HUES64 (cell line): ENCODE measurements around the gene KLHL30.

Source experiments
- H3K27ac ChIP-seq: 2 replicates; pipeline ENCODE4 v1.7.0; 2013; ENCODE audit warnings: low read depth, low read length, inconsistent platforms
- H3K27me3 ChIP-seq: 2 replicates; pipeline ENCODE4 v1.6.1; 2013; ENCODE audit warnings: mild to moderate bottlenecking, low read length; ENCODE audit not compliant: insufficient read depth
- H3K36me3 ChIP-seq: 2 replicates; pipeline ENCODE4 v1.6.1; 2013; ENCODE audit warnings: mild to moderate bottlenecking, low read length; ENCODE audit not compliant: insufficient read depth
- H3K4me1 ChIP-seq: 2 replicates; pipeline ENCODE4 v1.6.1; 2013; ENCODE audit warnings: mild to moderate bottlenecking, low read length, moderate library complexity; ENCODE audit not compliant: insufficient read depth
- H3K4me3 ChIP-seq: 2 replicates; pipeline ENCODE4 v1.5.1; 2013; ENCODE audit warnings: mild to moderate bottlenecking, low read length, moderate library complexity
- H3K9ac ChIP-seq: 2 replicates; pipeline ENCODE4 v1.6.1; 2013; ENCODE audit warnings: mild to moderate bottlenecking, low read depth, low read length
- H3K9me3 ChIP-seq: 2 replicates; pipeline ENCODE4 v1.6.1; 2013; ENCODE audit warnings: low read depth, low read length; ENCODE audit not compliant: insufficient read depth
- WGBS: fragments of 150-250, 120-280 bp; methylation state at CpG from one replicate; pipeline ENCODE4 v1.1.7; 2013; ENCODE audit warnings: missing lambda C conversion rate; 5-methylcytosine and 5-hydroxymethylcytosine counted together

Gene KLHL30

GRCh38 chr2:238158509-238159070 lies 20.1 kb downstream of the KLHL30 start, which contains the start of gene ERFE:
Gene ERFE (plus strand): TSS chr2:238158970. CDS start chr2:238159008, 38 bp downstream.
- no peaks in the 10 kb centered on the region for H3K36me3 ChIP-seq
- peak within 1 kb of the TSS; percentile 62 for H3K4me3 ChIP-seq
- H3K9ac ChIP-seq = peak within 1 kb of the TSS; percentile 46; the same call in 1 of the 2 replicates
- WGBS = 16% methylated on average over 54 of the region's 61 CpGs
- H3K9me3 ChIP-seq = no peaks in the 10 kb centered on the region
- no peak within 1 kb of the TSS for H3K27ac ChIP-seq
- H3K27me3 ChIP-seq = peaks cover 60% of the 10 kb centered on the region
- H3K4me1 ChIP-seq = no peaks in the 10 kb centered on the region

GRCh38 chr2:238159071-238159539 lies 20.6 kb downstream of the KLHL30 start:
- Histone ChIP-seq H3K4me1 (no peaks in the 10 kb centered on the region), H3K9me3 (no peaks in the 10 kb centered on the region), H3K9ac (peak overlapping the region; percentile 46; the same call in 1 of the 2 replicates), H3K36me3 (no peaks in the 10 kb centered on the region), H3K4me3 (peak overlapping the region; percentile 46), H3K27me3 (peaks cover 65% of the 10 kb centered on the region), H3K27ac (no peak overlapping the region)
- WGBS = 3% methylated on average over 52 of the region's 52 CpGs

- H3K27me3 ChIP-seq = peaks cover 71% of the 10 kb centered on the region
- no peaks in the 10 kb centered on the region for H3K36me3 ChIP-seq
- no peaks in the 10 kb centered on the region for H3K4me1 ChIP-seq
- H3K9ac ChIP-seq = no peak overlapping the region
- H3K27ac ChIP-seq = no peak overlapping the region
- 52% methylated on average over 10 of the region's 10 CpGs for WGBS
- H3K9me3 ChIP-seq = no peaks in the 10 kb centered on the region
- peak overlapping the region; percentile 46 for H3K4me3 ChIP-seq
Observed at GRCh38 chr2:238159661-238160205, 21.3 kb downstream of the KLHL30 start.

GRCh38 chr2:238160206-238161129 lies 22.0 kb downstream of the KLHL30 start:
- H3K4me3 ChIP-seq = no peak overlapping the region
- H3K9me3 ChIP-seq = no peaks in the 10 kb centered on the region
- no peak overlapping the region for H3K27ac ChIP-seq
- no peaks in the 10 kb centered on the region for H3K4me1 ChIP-seq
- no peaks in the 10 kb centered on the region for H3K36me3 ChIP-seq
- WGBS = 74% methylated on average over 23 of the region's 23 CpGs
- no peak overlapping the region for H3K9ac ChIP-seq
- peaks cover 79% of the 10 kb centered on the region for H3K27me3 ChIP-seq

GRCh38 chr2:238161291-238162051 lies 23.0 kb downstream of the KLHL30 start:
- WGBS = 91% methylated on average over 21 of the region's 21 CpGs
- no peak overlapping the region for H3K4me3 ChIP-seq
- no peaks in the 10 kb centered on the region for H3K36me3 ChIP-seq
- H3K27ac ChIP-seq = no peak overlapping the region
- H3K9me3 ChIP-seq = no peaks in the 10 kb centered on the region
- no peaks in the 10 kb centered on the region for H3K4me1 ChIP-seq
- peaks cover 80% of the 10 kb centered on the region for H3K27me3 ChIP-seq
- no peak overlapping the region for H3K9ac ChIP-seq

GRCh38 chr2:238162251-238162845 lies 23.9 kb downstream of the KLHL30 start:
- WGBS = 91% methylated on average over 14 of the region's 14 CpGs
- Histone ChIP-seq H3K4me3 (no peak overlapping the region), H3K9ac (no peak overlapping the region), H3K9me3 (no peaks in the 10 kb centered on the region), H3K27ac (no peak overlapping the region), H3K4me1 (no peaks in the 10 kb centered on the region), H3K27me3 (peaks cover 79% of the 10 kb centered on the region), H3K36me3 (no peaks in the 10 kb centered on the region)

GRCh38 chr2:238162846-238163441 lies 24.5 kb downstream of the KLHL30 start:
- Histone ChIP-seq H3K27me3 (peaks cover 73% of the 10 kb centered on the region), H3K4me3 (peak overlapping the region; percentile 51)
- WGBS = 75% methylated on average over 15 of the region's 15 CpGs

GRCh38 chr2:238163481-238164198 lies 25.2 kb downstream of the KLHL30 start:
- Histone ChIP-seq H3K4me1 (no peaks in the 10 kb centered on the region), H3K36me3 (no peaks in the 10 kb centered on the region), H3K4me3 (peak overlapping the region; percentile 51), H3K9ac (peak overlapping the region; percentile 57; the same call in 1 of the 2 replicates), H3K27me3 (peaks cover 67% of the 10 kb centered on the region), H3K27ac (no peak overlapping the region), H3K9me3 (no peaks in the 10 kb centered on the region)
- WGBS = 7% methylated on average over 95 of the region's 95 CpGs

More at GRCh38 chr2:238162846-238163441, 24.5 kb downstream of the KLHL30 start:
- Histone ChIP-seq H3K4me1 (no peaks in the 10 kb centered on the region), H3K9me3 (no peaks in the 10 kb centered on the region), H3K9ac (no peak overlapping the region), H3K36me3 (no peaks in the 10 kb centered on the region), H3K27ac (no peak overlapping the region)

GRCh38 chr2:238164906-238165287 lies 26.4 kb downstream of the KLHL30 start:
- H3K27me3 ChIP-seq = peaks cover 57% of the 10 kb centered on the region
- no peak overlapping the region for H3K4me3 ChIP-seq
- 96% methylated on average over 8 of the region's 8 CpGs for WGBS

More at GRCh38 chr2:238164906-238165287, 26.4 kb downstream of the KLHL30 start:
- H3K4me1 ChIP-seq = no peaks in the 10 kb centered on the region
- no peak overlapping the region for H3K9ac ChIP-seq
- no peak overlapping the region for H3K27ac ChIP-seq
- peaks cover 9% of the 10 kb centered on the region for H3K36me3 ChIP-seq
- H3K9me3 ChIP-seq = no peaks in the 10 kb centered on the region
